Measurements from ENCODE around the gene PRKN.

GRCh38 chr6:162532283-162533008 lies 195.1 kb downstream of the PRKN start:
- TF ChIP-seq POLR2AphosphoS5 (IDR thresholded peaks at IDR 0.05) = no peak
- no peak for TF ChIP-seq CTCF (IDR thresholded peaks at IDR 0.05)
